Mammary epithelial cell (primary cell): ENCODE measurements around the gene FOXP4.

Source experiments
- EZH2 ChIP-seq: IDR thresholded peaks from 2 replicates; pipeline ENCODE4 v1.6.1; 2012; ENCODE audit warnings: low read length, inconsistent platforms, borderline replicate concordance
- TF ChIP-seq, protein P1 (sequence below), 2 donors: IDR thresholded peaks in 1 of 2; conservative IDR thresholded peaks in 1 of 2; 2 replicates each; pipeline ENCODE4 v1.5.1; 2011 to 2012; ENCODE audit warnings: inconsistent platforms in 2 of 2, low read length in 2 of 2, mild to moderate bottlenecking in 2 of 2, control low read depth in 1 of 2, low read depth in 1 of 2; ENCODE audit not compliant: insufficient read depth in 1 of 2; ENCODE audit errors: extremely low read depth in 1 of 2

DNA sequence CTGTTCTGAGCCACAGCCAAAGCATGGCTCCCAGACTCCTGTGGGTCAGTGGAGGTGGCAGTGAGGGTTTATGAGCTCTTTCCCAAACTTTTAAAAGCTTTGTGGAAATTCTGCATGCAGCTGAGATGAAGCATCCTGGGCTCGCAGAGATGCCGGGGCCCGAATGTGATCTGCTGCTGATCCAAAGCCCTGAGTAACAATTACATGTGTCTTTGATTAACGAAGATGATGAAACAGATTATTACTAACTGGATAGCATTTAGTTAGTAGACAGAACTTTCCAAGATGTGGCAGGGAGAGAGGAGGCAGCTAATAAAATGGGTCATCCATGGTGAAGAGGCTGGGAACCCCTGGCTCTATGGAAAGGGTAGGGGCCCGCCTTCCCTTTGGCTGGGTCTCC, 48.1 kb downstream of the FOXP4 start:
- TF ChIP-seq, protein P1, sequence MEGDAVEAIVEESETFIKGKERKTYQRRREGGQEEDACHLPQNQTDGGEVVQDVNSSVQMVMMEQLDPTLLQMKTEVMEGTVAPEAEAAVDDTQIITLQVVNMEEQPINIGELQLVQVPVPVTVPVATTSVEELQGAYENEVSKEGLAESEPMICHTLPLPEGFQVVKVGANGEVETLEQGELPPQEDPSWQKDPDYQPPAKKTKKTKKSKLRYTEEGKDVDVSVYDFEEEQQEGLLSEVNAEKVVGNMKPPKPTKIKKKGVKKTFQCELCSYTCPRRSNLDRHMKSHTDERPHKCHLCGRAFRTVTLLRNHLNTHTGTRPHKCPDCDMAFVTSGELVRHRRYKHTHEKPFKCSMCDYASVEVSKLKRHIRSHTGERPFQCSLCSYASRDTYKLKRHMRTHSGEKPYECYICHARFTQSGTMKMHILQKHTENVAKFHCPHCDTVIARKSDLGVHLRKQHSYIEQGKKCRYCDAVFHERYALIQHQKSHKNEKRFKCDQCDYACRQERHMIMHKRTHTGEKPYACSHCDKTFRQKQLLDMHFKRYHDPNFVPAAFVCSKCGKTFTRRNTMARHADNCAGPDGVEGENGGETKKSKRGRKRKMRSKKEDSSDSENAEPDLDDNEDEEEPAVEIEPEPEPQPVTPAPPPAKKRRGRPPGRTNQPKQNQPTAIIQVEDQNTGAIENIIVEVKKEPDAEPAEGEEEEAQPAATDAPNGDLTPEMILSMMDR (conservative IDR thresholded peaks at IDR 0.05 in 1 of 2, IDR thresholded peaks at IDR 0.05 in 1 of 2; ENCODE audit: extremely low read depth in 1 of 2, insufficient read depth in 1 of 2, low read depth in 1 of 2, low read length in 2 of 2): no peak
- TF ChIP-seq EZH2: no peak
